HFF-Myc (cell line): Measurements from ENCODE around the gene FYB2.

Source experiments
- DNase-seq: peaks from one replicate; pipeline ENCODE4 v3.0.0-alpha.2; 2011; ENCODE audit warnings: low read depth; ENCODE audit errors: extremely low read depth
- H3K4me3 ChIP-seq: replicated peaks from 2 replicates; pipeline ENCODE4 v1.5.1; 2011; ENCODE audit warnings: low read depth, mild to moderate bottlenecking, control low read depth, low read length
- TF ChIP-seq, protein P1 (sequence below): IDR thresholded peaks from 2 replicates; pipeline ENCODE4 v1.5.1; 2012; ENCODE audit warnings: mild to moderate bottlenecking, low read depth, low read length, control low read depth; ENCODE audit errors: missing control alignments

The FYB2 gene

DNA sequence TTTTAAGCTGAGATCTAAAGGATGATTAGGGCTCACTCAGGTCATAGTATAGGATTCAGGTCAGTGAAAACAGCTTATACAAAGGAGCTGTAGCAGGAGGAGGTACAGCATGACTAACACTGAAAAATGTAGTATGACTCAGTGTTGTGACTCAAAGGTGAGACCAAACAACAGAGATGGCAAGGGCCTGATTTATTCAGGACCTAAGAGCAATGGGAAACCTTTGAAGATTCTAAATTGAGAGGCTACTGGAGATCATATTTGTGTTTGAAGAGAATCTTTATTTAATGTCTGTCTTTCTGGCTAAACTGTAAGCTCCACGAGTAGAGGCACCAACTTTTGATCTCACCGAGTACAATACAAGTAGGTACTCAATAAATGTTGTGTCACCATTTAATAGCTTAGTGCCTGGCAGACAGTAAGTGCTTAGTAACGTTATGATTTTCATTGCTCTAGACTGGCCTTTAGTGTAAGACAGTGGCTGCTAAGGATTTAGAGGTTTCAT lies 130.6 kb downstream of the FYB2 start:
- TF ChIP-seq, protein P1, sequence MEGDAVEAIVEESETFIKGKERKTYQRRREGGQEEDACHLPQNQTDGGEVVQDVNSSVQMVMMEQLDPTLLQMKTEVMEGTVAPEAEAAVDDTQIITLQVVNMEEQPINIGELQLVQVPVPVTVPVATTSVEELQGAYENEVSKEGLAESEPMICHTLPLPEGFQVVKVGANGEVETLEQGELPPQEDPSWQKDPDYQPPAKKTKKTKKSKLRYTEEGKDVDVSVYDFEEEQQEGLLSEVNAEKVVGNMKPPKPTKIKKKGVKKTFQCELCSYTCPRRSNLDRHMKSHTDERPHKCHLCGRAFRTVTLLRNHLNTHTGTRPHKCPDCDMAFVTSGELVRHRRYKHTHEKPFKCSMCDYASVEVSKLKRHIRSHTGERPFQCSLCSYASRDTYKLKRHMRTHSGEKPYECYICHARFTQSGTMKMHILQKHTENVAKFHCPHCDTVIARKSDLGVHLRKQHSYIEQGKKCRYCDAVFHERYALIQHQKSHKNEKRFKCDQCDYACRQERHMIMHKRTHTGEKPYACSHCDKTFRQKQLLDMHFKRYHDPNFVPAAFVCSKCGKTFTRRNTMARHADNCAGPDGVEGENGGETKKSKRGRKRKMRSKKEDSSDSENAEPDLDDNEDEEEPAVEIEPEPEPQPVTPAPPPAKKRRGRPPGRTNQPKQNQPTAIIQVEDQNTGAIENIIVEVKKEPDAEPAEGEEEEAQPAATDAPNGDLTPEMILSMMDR: no peak
- peak; percentile 36 for DNase-seq
- no peak overlapping the region for H3K4me3 ChIP-seq

GRCh38 chr1:56686169-56686568 lies 133.0 kb downstream of the FYB2 start:
- TF ChIP-seq, protein P1: no peak
- DNase-seq: no peak
- no peak overlapping the region for H3K4me3 ChIP-seq

GRCh38 chr1:56683569-56683968 lies 135.6 kb downstream of the FYB2 start:
- H3K4me3 ChIP-seq: no peak overlapping the region
- TF ChIP-seq, protein P1: no peak
- DNase-seq: no peak

GRCh38 chr1:56676571-56677035 lies 142.6 kb downstream of the FYB2 start:
- TF ChIP-seq, protein P1: no peak
- DNase-seq: peak; percentile 60
- no peak overlapping the region for H3K4me3 ChIP-seq

DNA sequence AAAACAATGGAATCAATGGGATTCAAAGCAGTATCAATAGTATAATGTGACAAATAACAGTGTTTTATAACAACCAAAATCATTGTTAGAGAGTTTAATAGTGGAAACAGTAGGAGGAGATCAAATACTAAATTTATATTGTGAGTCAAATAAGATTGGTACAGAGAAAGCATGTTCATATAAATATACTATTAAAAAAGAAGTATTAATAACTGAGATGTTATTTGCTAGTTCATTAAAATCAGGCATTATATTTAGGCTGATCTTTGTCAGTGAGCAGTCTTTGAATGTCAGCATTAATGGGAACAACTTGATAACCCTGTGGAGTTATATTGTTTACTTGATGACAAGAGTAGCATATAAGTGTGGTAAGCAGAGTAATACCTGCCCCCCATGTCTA lies 143.4 kb downstream of the FYB2 start:
- no peak for DNase-seq
- TF ChIP-seq, protein P1: no peak
- no peak overlapping the region for H3K4me3 ChIP-seq

GRCh38 chr1:56672579-56672978 lies 146.6 kb downstream of the FYB2 start:
- no peak for DNase-seq
- H3K4me3 ChIP-seq: no peak overlapping the region
- TF ChIP-seq, protein P1: no peak

DNA sequence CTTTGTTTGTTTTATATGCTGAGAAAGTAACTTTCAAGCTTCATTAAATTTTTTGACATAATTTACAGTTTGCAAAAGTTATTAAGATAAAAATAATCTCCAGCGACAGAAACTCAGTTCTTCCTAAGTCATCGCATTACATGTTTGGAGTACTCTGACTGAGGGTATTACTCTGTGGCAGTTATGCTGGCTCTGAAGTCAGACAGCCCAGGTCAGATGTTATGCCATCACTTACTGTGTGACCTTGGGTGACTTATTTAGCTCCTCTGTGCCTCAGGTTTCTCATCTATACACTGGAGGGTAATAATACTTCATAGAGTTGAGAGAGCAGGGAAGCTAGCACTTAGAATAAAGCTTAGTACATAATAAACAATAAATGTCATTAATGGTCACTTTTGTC lies 147.7 kb downstream of the FYB2 start:
- H3K4me3 ChIP-seq: no peak overlapping the region
- TF ChIP-seq, protein P1: no peak
- no peak for DNase-seq
